Natural killer cell (primary cell): ENCODE data around the gene DHCR24. TPM values are rescaled to one million over a fixed set of nuclear protein-coding genes. Genes with fewer than 3 reads are reported as not detected.
"Not testable (repeated sequence)": the region's sequence is repeated elsewhere in the genome, so short reads cannot be mapped to it uniquely, and the experiment has no call there.

Experiments used
- ATAC-seq, 3 donors: fragments of 150-1000 bp in 2 of 3; fragments of 200-7000 bp in 1 of 3; cut with Tn5 transposase; 1 replicate in 1 of 3; 2 replicates in 2 of 3; pipeline ENCODE4 v1.10.0; 2021; ENCODE audit warnings: mild to moderate bottlenecking in 2 of 3, moderate library complexity in 2 of 3
- DNase-seq, 2 donors: peaks; one replicate each; pipeline versions ENCODE4 v3.0.0 to v3.0.0-alpha.2; 2013 to 2021; ENCODE audit warnings: mixed read lengths in 1 of 2
- H3K27ac ChIP-seq: one replicate; pipeline ENCODE4 v1.5.1; 2013; ENCODE audit warnings: mild to moderate bottlenecking, low read length
- H3K27me3 ChIP-seq: one replicate; pipeline ENCODE4 v1.6.1; 2013; ENCODE audit warnings: low read length; ENCODE audit not compliant: control insufficient read depth, insufficient read depth
- H3K36me3 ChIP-seq: one replicate; pipeline ENCODE4 v1.6.1; 2013; ENCODE audit warnings: low read length; ENCODE audit not compliant: control insufficient read depth, insufficient read depth
- H3K4me1 ChIP-seq: one replicate; pipeline ENCODE4 v1.6.1; 2013; ENCODE audit warnings: low read length; ENCODE audit not compliant: control insufficient read depth, insufficient read depth
- H3K4me3 ChIP-seq: one replicate; pipeline ENCODE4 v1.5.1; 2013; ENCODE audit warnings: low read length
- H3K9me3 ChIP-seq: one replicate; pipeline ENCODE4 v1.6.1; 2013; ENCODE audit warnings: low read length; ENCODE audit not compliant: control insufficient read depth, insufficient read depth
- H3K27ac Mint-ChIP-seq, 2 donors: one replicate each; pipeline ENCODE4 v1.8.0; 2022; ENCODE audit warnings: mild to moderate bottlenecking in 2 of 2, mixed read lengths in 2 of 2, moderate library complexity in 1 of 2
- H3K27me3 Mint-ChIP-seq, 2 donors: one replicate each; pipeline ENCODE4 v1.8.0; 2022; ENCODE audit warnings: low read depth in 2 of 2, mixed read lengths in 2 of 2
- H3K36me3 Mint-ChIP-seq: one replicate; pipeline ENCODE4 v1.8.0; 2022; ENCODE audit warnings: mixed read lengths
- H3K4me1 Mint-ChIP-seq, 2 donors: one replicate each; pipeline ENCODE4 v1.8.0; 2022; ENCODE audit warnings: mixed read lengths in 2 of 2
- H3K4me3 Mint-ChIP-seq: one replicate; pipeline ENCODE4 v1.8.0; 2022; ENCODE audit warnings: mild to moderate bottlenecking, moderate library complexity, mixed read lengths
- H3K9me3 Mint-ChIP-seq, 2 donors: one replicate each; pipeline ENCODE4 v1.8.0; 2022; ENCODE audit warnings: mixed read lengths in 2 of 2
- WGBS: methylation state at CpG from one replicate; pipeline ENCODE4 v1.1.7; 2013; ENCODE audit warnings: missing lambda C conversion rate; ENCODE audit not compliant: insufficient coverage; 5-methylcytosine and 5-hydroxymethylcytosine counted together
- intact Hi-C: fragments of 100-400 bp; cut with micrococcal nuclease; formaldehyde crosslinking; loops from one replicate; pipeline ENCODE4 v1.14.2; 2022
- total RNA-seq, 4 donors: library from RNA; stranded (reverse); fragments of 120-200 nt in 1 of 4; gene quantifications; one replicate each; pipeline versions ENCODE4 v1.2.3 to v1.2.4, GENCODE V29; 2013 to 2022
- TF ChIP-seq, protein P1 (sequence below): fragments of 200-600 bp; IDR thresholded peaks from one replicate; pipeline ENCODE4 v1.8.0; 2022; ENCODE audit warnings: antibody characterized with exemption

DHCR24 gene
- total RNA-seq, 3 donors from 2014 or later (not counting 1 experiment from before 2014, with no cell fraction given) = 8.7 to 17.2 (median 10.4) TPM

GRCh38 chr1:54883349-54884102 is 3.5 kb downstream of the DHCR24 start:
- DNase-seq = no peak
- peaks cover 0 to 3% of the 10 kb centered on the region in 2 donors for H3K27me3 Mint-ChIP-seq
- Histone ChIP-seq H3K4me1 (peaks cover 20% of the 10 kb centered on the region), H3K27ac (no peak overlapping the region), H3K27me3 (peaks cover 2% of the 10 kb centered on the region), H3K4me3 (no peak overlapping the region), H3K9me3 (no peaks in the 10 kb centered on the region), H3K36me3 (no peaks in the 10 kb centered on the region)
- no peak overlapping the region for H3K4me3 Mint-ChIP-seq
- no peak for ATAC-seq
- H3K27ac Mint-ChIP-seq = peak overlapping the region in 1 of 2 donors; percentile 22
- intact Hi-C loops = no loop called here
- H3K36me3 Mint-ChIP-seq = no peaks in the 10 kb centered on the region
- peaks cover 51 to 69% of the 10 kb centered on the region in 2 donors for H3K4me1 Mint-ChIP-seq
- no peaks in the 10 kb centered on the region for H3K9me3 Mint-ChIP-seq
- 94% methylated on average over 9 of the region's 10 CpGs for WGBS
- TF ChIP-seq, protein P1, sequence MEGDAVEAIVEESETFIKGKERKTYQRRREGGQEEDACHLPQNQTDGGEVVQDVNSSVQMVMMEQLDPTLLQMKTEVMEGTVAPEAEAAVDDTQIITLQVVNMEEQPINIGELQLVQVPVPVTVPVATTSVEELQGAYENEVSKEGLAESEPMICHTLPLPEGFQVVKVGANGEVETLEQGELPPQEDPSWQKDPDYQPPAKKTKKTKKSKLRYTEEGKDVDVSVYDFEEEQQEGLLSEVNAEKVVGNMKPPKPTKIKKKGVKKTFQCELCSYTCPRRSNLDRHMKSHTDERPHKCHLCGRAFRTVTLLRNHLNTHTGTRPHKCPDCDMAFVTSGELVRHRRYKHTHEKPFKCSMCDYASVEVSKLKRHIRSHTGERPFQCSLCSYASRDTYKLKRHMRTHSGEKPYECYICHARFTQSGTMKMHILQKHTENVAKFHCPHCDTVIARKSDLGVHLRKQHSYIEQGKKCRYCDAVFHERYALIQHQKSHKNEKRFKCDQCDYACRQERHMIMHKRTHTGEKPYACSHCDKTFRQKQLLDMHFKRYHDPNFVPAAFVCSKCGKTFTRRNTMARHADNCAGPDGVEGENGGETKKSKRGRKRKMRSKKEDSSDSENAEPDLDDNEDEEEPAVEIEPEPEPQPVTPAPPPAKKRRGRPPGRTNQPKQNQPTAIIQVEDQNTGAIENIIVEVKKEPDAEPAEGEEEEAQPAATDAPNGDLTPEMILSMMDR = no peak

GRCh38 chr1:54882519-54882918 is 4.5 kb downstream of the DHCR24 start:
- Mint-ChIP-seq H3K4me3 (no peak overlapping the region), H3K36me3 (no peaks in the 10 kb centered on the region), H3K4me1 (peaks cover 41 to 59% of the 10 kb centered on the region in 2 donors), H3K27ac (peak overlapping the region in 1 of 2 donors; percentile 34), H3K27me3 (no peaks in the 10 kb centered on the region), H3K9me3 (no peaks in the 10 kb centered on the region)
- TF ChIP-seq, protein P1 = no peak
- Histone ChIP-seq H3K36me3 (no peaks in the 10 kb centered on the region), H3K4me3 (no peak overlapping the region), H3K4me1 (peaks cover 15% of the 10 kb centered on the region), H3K27me3 (no peaks in the 10 kb centered on the region), H3K9me3 (no peaks in the 10 kb centered on the region), H3K27ac (no peak overlapping the region)
- intact Hi-C loops = no loop called here
- DNase-seq (no peak), ATAC-seq (no peak)
- 100% methylated on average over 1 of the region's 1 CpG for WGBS

GRCh38 chr1:54881604-54882003 is 5.4 kb downstream of the DHCR24 start:
- H3K9me3 Mint-ChIP-seq, H3K36me3 ChIP-seq, H3K9me3 ChIP-seq, ATAC-seq, H3K27me3 ChIP-seq, H3K4me3 Mint-ChIP-seq, H3K27ac ChIP-seq, DNase-seq, H3K4me3 ChIP-seq, H3K27me3 Mint-ChIP-seq, H3K27ac Mint-ChIP-seq, intact Hi-C loops, H3K36me3 Mint-ChIP-seq: not testable (repeated sequence)
- WGBS = 97% methylated on average over 2 of the region's 2 CpGs
- H3K4me1 Mint-ChIP-seq = peaks cover 34 to 54% of the 10 kb centered on the region in 2 donors
- H3K4me1 ChIP-seq = peaks cover 12% of the 10 kb centered on the region

GRCh38 chr1:54879872-54880271 is 7.1 kb downstream of the DHCR24 start:
- DNase-seq (no peak), ATAC-seq (no peak)
- no peak overlapping the region for H3K27ac Mint-ChIP-seq
- no peak overlapping the region for H3K27ac ChIP-seq
- H3K9me3 ChIP-seq = no peaks in the 10 kb centered on the region
- H3K27me3 ChIP-seq = no peaks in the 10 kb centered on the region
- no peak overlapping the region for H3K4me3 Mint-ChIP-seq
- H3K4me3 ChIP-seq = no peak overlapping the region
- H3K27me3 Mint-ChIP-seq = no peaks in the 10 kb centered on the region
- no peaks in the 10 kb centered on the region for H3K36me3 Mint-ChIP-seq
- peaks cover 17 to 37% of the 10 kb centered on the region in 2 donors for H3K4me1 Mint-ChIP-seq
- intact Hi-C loops = no loop called here
- H3K9me3 Mint-ChIP-seq = no peaks in the 10 kb centered on the region
- no CpG with 5 or more reads among the region's 1 CpG for WGBS
- H3K4me1 ChIP-seq = no peaks in the 10 kb centered on the region
- no peaks in the 10 kb centered on the region for H3K36me3 ChIP-seq
- TF ChIP-seq, protein P1 = no peak
